ENCODE results near the gene TBATA.

Gene TBATA

GRCh38 chr10:70809011-70809611, 23.9 kb upstream of the TBATA start:
- DNase-seq (ENCODE audit: low read depth) = no peak

GRCh38 chr10:70807556-70807955, 22.4 kb upstream of the TBATA start:
- DNase-seq (ENCODE audit: low read depth) = no peak

- no peak for DNase-seq (ENCODE audit: low read depth)
Measured at GRCh38 chr10:70806841-70807240, 21.7 kb upstream of the TBATA start.

GRCh38 chr10:70805619-70806215, 20.5 kb upstream of the TBATA start:
- no peak for DNase-seq (ENCODE audit: low read depth)

- DNase-seq (ENCODE audit: low read depth) = no peak
Measured at GRCh38 chr10:70804421-70804808, 19.2 kb upstream of the TBATA start.

- no peak for DNase-seq (ENCODE audit: low read depth)
Measured at GRCh38 chr10:70803775-70804420, 18.7 kb upstream of the TBATA start.

GRCh38 chr10:70801854-70802253, 16.7 kb upstream of the TBATA start:
- DNase-seq (ENCODE audit: low read depth) = no peak

GRCh38 chr10:70799124-70799523, 13.9 kb upstream of the TBATA start:
- no peak for DNase-seq (ENCODE audit: low read depth)

GRCh38 chr10:70797840-70798239, 12.7 kb upstream of the TBATA start:
- no peak for DNase-seq (ENCODE audit: low read depth)

GRCh38 chr10:70795613-70796012, 10.4 kb upstream of the TBATA start:
- no peak for DNase-seq (ENCODE audit: low read depth)

- no peak for DNase-seq (ENCODE audit: low read depth)
Measured at GRCh38 chr10:70791386-70792039, 6.3 kb upstream of the TBATA start.

GRCh38 chr10:70786799-70787415, 1.7 kb upstream of the TBATA start:
- no peak for DNase-seq (ENCODE audit: low read depth)

- no peak for DNase-seq (ENCODE audit: low read depth)
Measured at GRCh38 chr10:70784471-70784870, 706 bp downstream of the TBATA start.

GRCh38 chr10:70784016-70784415, 1.2 kb downstream of the TBATA start:
- no peak for DNase-seq (ENCODE audit: low read depth)

- no peak for DNase-seq (ENCODE audit: low read depth)
Measured at GRCh38 chr10:70782746-70783680, 2.2 kb downstream of the TBATA start.

- DNase-seq (ENCODE audit: low read depth) = no peak
Measured at GRCh38 chr10:70782086-70782745, 3.0 kb downstream of the TBATA start.

- DNase-seq (ENCODE audit: low read depth) = no peak
Measured at GRCh38 chr10:70781461-70782051, 3.6 kb downstream of the TBATA start.

GRCh38 chr10:70780772-70781171, 4.4 kb downstream of the TBATA start:
- DNase-seq (ENCODE audit: low read depth) = no peak

GRCh38 chr10:70780370-70780760, 4.8 kb downstream of the TBATA start:
- no peak for DNase-seq (ENCODE audit: low read depth)

GRCh38 chr10:70779511-70780369, 5.4 kb downstream of the TBATA start:
- no peak for DNase-seq (ENCODE audit: low read depth)
